ENCODE results near the gene KXD1.

Gene KXD1

GRCh38 chr19:18603958-18604819 is 46.5 kb downstream of the KXD1 start:
- no peak for DNase-seq

- no peak for DNase-seq
Observed at GRCh38 chr19:18604820-18605159, 47.1 kb downstream of the KXD1 start.

- no peak for DNase-seq
Observed at GRCh38 chr19:18605196-18605545, 47.5 kb downstream of the KXD1 start.

GRCh38 chr19:18605546-18606280 is 48.0 kb downstream of the KXD1 start:
- no peak for DNase-seq

GRCh38 chr19:18606281-18607225 is 48.9 kb downstream of the KXD1 start, which contains the start of gene CRLF1:
CRLF1 (minus strand) TSS chr19:18606799; CDS start chr19:18606656, 143 bp downstream.
- no peak for DNase-seq

- DNase-seq, result no peak
Observed at GRCh38 chr19:18607226-18608101, 49.8 kb downstream of the KXD1 start.

- DNase-seq, result no peak
Observed at GRCh38 chr19:18608102-18608804, 50.6 kb downstream of the KXD1 start.

GRCh38 chr19:18608805-18609716 is 51.4 kb downstream of the KXD1 start:
- DNase-seq, result no peak

- no peak for DNase-seq
Observed at GRCh38 chr19:18609717-18610051, 52.0 kb downstream of the KXD1 start.

GRCh38 chr19:18610245-18610555 is 52.5 kb downstream of the KXD1 start:
- DNase-seq, result no peak

- DNase-seq, result no peak
Observed at GRCh38 chr19:18610556-18611326, 53.1 kb downstream of the KXD1 start.

- no peak for DNase-seq
Observed at GRCh38 chr19:18611327-18612050, 53.8 kb downstream of the KXD1 start.

- no peak for DNase-seq
Observed at GRCh38 chr19:18612051-18612771, 54.5 kb downstream of the KXD1 start.

GRCh38 chr19:18612772-18613588 is 55.3 kb downstream of the KXD1 start, which contains the start of gene TMEM59L:
TMEM59L (plus strand) TSS chr19:18612870; CDS start chr19:18612959, 89 bp downstream.
- DNase-seq, result peak; percentile 39

- DNase-seq, result no peak
Observed at GRCh38 chr19:18613589-18614234, 56.0 kb downstream of the KXD1 start.

GRCh38 chr19:18616023-18616422 is 58.4 kb downstream of the KXD1 start:
- DNase-seq, result no peak

- no peak for DNase-seq
Observed at GRCh38 chr19:18617562-18617961, 59.9 kb downstream of the KXD1 start.
